HepG2 (cell line): Measurements from ENCODE around the gene PHF13. TPM values are rescaled to one million over a fixed set of nuclear protein-coding genes. Genes with fewer than 3 reads are reported as not detected.

Source experiments
- CC2D1A ChIP-seq: sonication (generic); formaldehyde crosslinking; IDR thresholded peaks from 2 replicates; pipeline ENCODE4 v1.8.1; 2023; ENCODE audit warnings: mild to moderate bottlenecking, missing genetic modification reagents
- DRAP1 ChIP-seq: IDR thresholded peaks from 2 replicates; pipeline ENCODE4 v1.6.1; 2016; ENCODE audit warnings: missing genetic modification reagents, missing compliant biosample characterization
- FOXJ3 ChIP-seq: sonication (generic); formaldehyde crosslinking; IDR thresholded peaks from 2 replicates; pipeline ENCODE4 v1.4.0; 2020; ENCODE audit warnings: missing genetic modification reagents, mild to moderate bottlenecking, borderline replicate concordance
- GMEB1 ChIP-seq: sonication (generic); formaldehyde crosslinking; IDR thresholded peaks from 2 replicates; pipeline ENCODE4 v1.5.1; 2020; ENCODE audit warnings: missing genetic modification reagents, mild to moderate bottlenecking, borderline replicate concordance
- GPN1 ChIP-seq: sonication (generic); formaldehyde crosslinking; IDR thresholded peaks from 2 replicates; pipeline ENCODE4 v1.5.1; 2020; ENCODE audit warnings: missing genetic modification reagents, borderline replicate concordance
- KAT2B ChIP-seq: fragments of 150-350 bp; IDR thresholded peaks from 2 replicates; pipeline ENCODE4 v1.6.1; 2014; ENCODE audit warnings: low read depth, low read length, borderline replicate concordance
- KLF15 ChIP-seq: sonication (generic); formaldehyde crosslinking; IDR thresholded peaks from 2 replicates; pipeline ENCODE4 v1.8.1; 2023; ENCODE audit warnings: borderline replicate concordance, mild to moderate bottlenecking, inconsistent platforms, missing genetic modification reagents, mixed read lengths
- MAFK ChIP-seq, 2 experiments: IDR thresholded peaks in 1 of 2; conservative IDR thresholded peaks in 1 of 2; 2 replicates each; pipeline ENCODE4 v1.6.1; 2011; ENCODE audit warnings: improper control_type of control experiment in 2 of 2, low read length in 2 of 2
- MED8 ChIP-seq: sonication (generic); formaldehyde crosslinking; IDR thresholded peaks from 2 replicates; pipeline ENCODE4 v1.8.1; 2023; ENCODE audit warnings: mild to moderate bottlenecking, missing genetic modification reagents; ENCODE audit not compliant: insufficient replicate concordance
- MTF2 ChIP-seq: sonication (generic); formaldehyde crosslinking; IDR thresholded peaks from 2 replicates; pipeline ENCODE4 v1.5.0; 2020; ENCODE audit warnings: missing genetic modification reagents, borderline replicate concordance
- PAF1 ChIP-seq: IDR thresholded peaks from 2 replicates; pipeline ENCODE4 v1.6.1; 2016; ENCODE audit warnings: missing genetic modification reagents, missing compliant biosample characterization
- PHF21A ChIP-seq: sonication (generic); formaldehyde crosslinking; IDR thresholded peaks from 2 replicates; pipeline ENCODE4 v1.5.0; 2020; ENCODE audit warnings: mild to moderate bottlenecking, missing genetic modification reagents
- SIN3B ChIP-seq: fragments of 150-350 bp; IDR thresholded peaks from 2 replicates; pipeline ENCODE4 v1.6.1; 2014; ENCODE audit warnings: low read length
- TARDBP ChIP-seq: sonication (generic); formaldehyde crosslinking; IDR thresholded peaks from 2 replicates; pipeline ENCODE4 v1.8.0; 2022; ENCODE audit warnings: mild to moderate bottlenecking, missing genetic modification reagents
- TEF ChIP-seq: sonication (generic); formaldehyde crosslinking; IDR thresholded peaks from 2 replicates; pipeline ENCODE4 v1.5.0; 2020; ENCODE audit warnings: missing genetic modification reagents
- TFDP1 ChIP-seq: IDR thresholded peaks from 2 replicates; pipeline ENCODE4 v1.6.1; 2016; ENCODE audit warnings: missing compliant biosample characterization, missing genetic modification reagents, borderline replicate concordance
- YEATS2 ChIP-seq: sonication (generic); formaldehyde crosslinking; IDR thresholded peaks from 2 replicates; pipeline ENCODE4 v1.4.0; 2020; ENCODE audit warnings: missing genetic modification reagents, borderline replicate concordance
- ZMAT5 ChIP-seq: sonication (generic); formaldehyde crosslinking; IDR thresholded peaks from 2 replicates; pipeline ENCODE4 v1.5.0; 2020; ENCODE audit warnings: mild to moderate bottlenecking, low read depth, missing genetic modification reagents, borderline replicate concordance
- ZNF230 ChIP-seq: sonication (generic); formaldehyde crosslinking; IDR thresholded peaks from 2 replicates; pipeline ENCODE4 v1.4.0; 2020; ENCODE audit warnings: mild to moderate bottlenecking, missing genetic modification reagents
- ZNF275 ChIP-seq: sonication (generic); formaldehyde crosslinking; IDR thresholded peaks from 2 replicates; pipeline ENCODE4 v1.8.0; 2022; ENCODE audit warnings: missing genetic modification reagents, mild to moderate bottlenecking, inconsistent platforms, borderline replicate concordance
- ZNF329 ChIP-seq: sonication (generic); formaldehyde crosslinking; IDR thresholded peaks from 2 replicates; pipeline ENCODE4 v1.9.0; 2021; ENCODE audit warnings: low read depth, mild to moderate bottlenecking, missing genetic modification reagents
- ZNF430 ChIP-seq: sonication (generic); formaldehyde crosslinking; IDR thresholded peaks from 2 replicates; pipeline ENCODE4 v1.9.0; 2021; ENCODE audit warnings: mild to moderate bottlenecking, missing genetic modification reagents
- ZNF572 ChIP-seq: sonication (generic); formaldehyde crosslinking; IDR thresholded peaks from 2 replicates; pipeline ENCODE4 v1.5.1; 2020; ENCODE audit warnings: mild to moderate bottlenecking, missing genetic modification reagents
- ZNF792 ChIP-seq: IDR thresholded peaks from 2 replicates; pipeline ENCODE4 v1.6.1; 2016
- polyA plus RNA-seq, 8 experiments: library from polyadenylated mRNA; depleted of rRNA in 3 of 8; stranded (reverse) in 7 of 8; unstranded in 1 of 8; fragments of >200 nt; fragmentation: Illumina TruSeq in 4 of 8; extraction: Trizol in 4 of 8; gene quantifications; 2 replicates each; pipeline versions ENCODE4 v1.2.1 to v1.2.3, GENCODE V29; 2011 to 2016; ENCODE audit warnings: low read depth in 4 of 8, missing spikeins in 1 of 8, mixed read lengths in 1 of 8; ENCODE audit not compliant: insufficient read depth in 1 of 8
- total RNA-seq, 5 experiments: library from RNA; depleted of rRNA; stranded (reverse); fragments of >200 nt; fragmentation: Illumina TruSeq; extraction: Trizol; gene quantifications; 2 replicates each; pipeline ENCODE4 v1.2.3, GENCODE V29; 2016; ENCODE audit warnings: low read depth in 1 of 5

PHF13 gene
- total and polyA plus RNA-seq, 2 of the 13 experiments (the other 11 are each of a cell fraction or from before 2014, with no cell fraction given) = 4.7 to 7.4 TPM

- no peak for TF ChIP-seq TEF (CRISPR knock-in tag)
- TF ChIP-seq KAT2B = no peak
- no peak for TF ChIP-seq ZNF572 (CRISPR knock-in tag)
- TF ChIP-seq GPN1 = no peak
- TF ChIP-seq KLF15 (CRISPR knock-in tag) = no peak
- TF ChIP-seq MAFK (conservative IDR thresholded peaks at IDR 0.05 in 1 of 2, IDR thresholded peaks at IDR 0.05 in 1 of 2; ENCODE audit: low read length in 2 of 2) = no peak
- TF ChIP-seq YEATS2 = peak; percentile 68; the same call in 1 of the 2 replicates
- peak; percentile 30; the same call in 1 of the 2 replicates for TF ChIP-seq TFDP1 (CRISPR knock-in tag)
- TF ChIP-seq TARDBP (CRISPR knock-in tag) = no peak
- TF ChIP-seq ZNF329 (CRISPR knock-in tag) = no peak
- no peak for TF ChIP-seq FOXJ3 (CRISPR knock-in tag)
- TF ChIP-seq ZNF230 (CRISPR knock-in tag) = no peak
- peak; percentile 77; the same call in 1 of the 2 replicates for TF ChIP-seq DRAP1
- peak; percentile 62; the same call in 1 of the 2 replicates for TF ChIP-seq ZNF430
- TF ChIP-seq GMEB1 (CRISPR knock-in tag) = peak; percentile 91
- TF ChIP-seq ZNF792 (CRISPR knock-in tag) = no peak
- no peak for TF ChIP-seq MED8 (CRISPR knock-in tag)
- TF ChIP-seq ZNF275 (CRISPR knock-in tag) = no peak
- no peak for TF ChIP-seq SIN3B
- TF ChIP-seq ZMAT5 (CRISPR knock-in tag) = no peak
- no peak for TF ChIP-seq CC2D1A (CRISPR knock-in tag)
- no peak; the same call in 1 of the 2 replicates for TF ChIP-seq PHF21A (CRISPR knock-in tag)
- no peak for TF ChIP-seq MTF2 (CRISPR knock-in tag)
- TF ChIP-seq PAF1 (CRISPR knock-in tag) = no peak
These were observed 34.0 kb upstream of the PHF13 start, which contains the start of gene ZBTB48 (continued) for GRCh38 chr1:6579374-6580118.
